Measurements from ENCODE around the gene SLC6A13. TPM values are rescaled to one million over a fixed set of nuclear protein-coding genes. Genes with fewer than 3 reads are reported as not detected.

SLC6A13 gene
- total RNA-seq, 1 donor from 2014 or later: 0.17 TPM

DNA sequence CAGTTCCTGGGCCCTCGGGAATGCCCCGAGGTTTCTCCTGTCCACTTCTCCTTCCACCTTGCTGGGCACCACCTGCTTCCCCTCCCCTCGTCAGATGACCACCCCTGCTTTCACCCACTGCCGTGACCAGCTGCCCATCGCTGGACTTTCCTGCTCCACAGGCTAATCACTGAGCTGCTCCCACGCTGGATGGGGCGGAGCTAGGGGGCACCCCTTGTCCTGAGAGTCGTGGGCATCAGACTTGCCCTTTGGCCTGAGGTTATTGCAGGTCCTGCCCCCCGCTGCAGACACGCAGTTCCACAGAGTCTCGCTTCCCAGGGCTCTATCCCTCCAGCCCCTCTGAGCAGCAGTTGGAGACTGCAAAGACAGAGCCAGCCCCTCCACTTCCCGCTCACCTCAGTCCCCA lies 49.1 kb downstream of the SLC6A13 start:
- DNase-seq: no peak

DNA sequence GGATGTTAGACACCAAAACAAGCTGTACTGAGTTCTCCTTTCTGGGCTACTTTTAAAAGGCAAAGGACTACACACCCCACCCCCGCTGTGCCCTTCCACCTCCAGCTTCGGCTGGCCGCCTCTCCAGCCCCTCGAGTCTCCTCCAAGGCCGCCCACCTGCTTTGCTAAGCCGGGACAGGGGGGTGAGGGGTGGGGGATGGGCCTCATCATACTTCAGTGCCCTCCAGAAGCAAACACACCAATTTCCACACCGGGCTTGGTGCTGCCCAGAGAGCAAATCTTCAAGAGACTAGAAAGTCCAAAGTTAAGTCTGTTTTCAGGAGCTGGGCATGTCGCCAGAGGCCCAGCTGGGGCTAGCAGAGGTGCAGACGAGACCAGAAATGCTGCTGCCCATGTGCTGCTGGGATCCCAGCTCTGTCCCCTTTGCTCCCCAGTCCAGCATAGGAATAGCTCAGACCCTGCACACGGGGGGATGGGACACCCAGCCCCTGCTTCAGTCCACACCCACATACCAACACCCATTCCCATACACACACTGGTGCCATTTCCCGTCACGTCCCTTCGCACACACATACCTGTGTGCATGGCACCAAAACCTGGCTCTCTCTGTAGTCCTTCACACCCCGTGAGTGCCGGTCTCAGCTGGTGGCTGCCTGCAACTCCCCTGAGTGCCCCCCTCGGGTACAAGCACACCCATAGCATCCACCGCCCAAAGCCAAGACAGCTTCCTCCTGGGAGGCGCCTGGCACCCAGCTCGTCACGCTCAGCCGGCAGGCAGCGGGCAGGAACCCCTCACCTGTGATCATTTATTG lies 49.7 kb downstream of the SLC6A13 start:
- DNase-seq: no peak

DNA sequence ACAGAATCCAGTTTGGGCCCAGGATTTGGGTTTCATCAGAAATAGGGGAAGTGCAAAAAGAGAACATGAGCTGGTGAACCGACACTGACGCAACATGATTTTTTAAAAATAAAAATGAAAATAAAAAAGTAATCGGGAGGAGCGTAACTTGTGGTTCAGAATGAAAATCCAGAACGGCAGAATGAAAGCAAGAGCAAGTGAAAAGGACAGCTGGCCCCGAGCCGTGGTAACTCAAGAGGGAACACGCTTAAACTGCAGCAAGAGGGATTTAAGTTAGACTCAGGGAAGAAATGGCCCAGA lies 50.3 kb downstream of the SLC6A13 start:
- no peak for DNase-seq

DNA sequence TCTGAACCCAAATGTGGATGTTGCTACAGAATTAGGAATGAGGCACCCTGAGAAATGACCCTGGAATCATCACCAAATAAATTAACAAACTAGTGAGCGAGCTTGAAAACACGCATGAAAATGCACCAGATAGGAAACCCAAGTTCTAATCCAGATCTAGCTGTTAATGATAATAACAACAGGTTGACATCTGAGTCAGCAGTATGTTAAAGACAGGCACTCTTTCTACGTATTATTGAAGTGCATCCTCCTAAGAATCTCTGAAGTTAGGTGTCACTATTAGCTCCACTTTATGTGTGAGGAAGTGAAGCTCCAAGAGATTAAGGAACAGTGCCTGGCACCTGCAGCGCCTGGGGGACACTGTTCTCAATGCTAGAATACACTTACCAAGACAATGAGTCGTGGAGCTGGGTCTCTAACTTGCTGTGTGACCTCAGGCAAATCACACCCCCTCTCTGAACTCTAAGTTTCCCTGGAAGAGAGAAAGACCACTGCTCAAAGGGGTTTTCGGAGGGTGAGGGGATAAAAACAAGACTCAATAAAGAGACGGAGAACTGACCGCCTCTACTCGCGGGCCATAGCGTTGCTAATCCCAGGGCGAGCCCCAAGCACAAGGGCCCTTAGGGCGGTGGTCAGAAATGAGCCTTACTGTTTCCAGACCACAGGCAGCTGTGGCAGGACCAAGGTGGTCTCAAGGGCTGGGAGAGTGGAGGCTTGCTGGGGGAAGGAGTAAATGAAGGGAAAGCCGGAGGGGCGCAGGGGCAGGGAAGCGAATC lies 50.8 kb downstream of the SLC6A13 start:
- DNase-seq: no peak

DNA sequence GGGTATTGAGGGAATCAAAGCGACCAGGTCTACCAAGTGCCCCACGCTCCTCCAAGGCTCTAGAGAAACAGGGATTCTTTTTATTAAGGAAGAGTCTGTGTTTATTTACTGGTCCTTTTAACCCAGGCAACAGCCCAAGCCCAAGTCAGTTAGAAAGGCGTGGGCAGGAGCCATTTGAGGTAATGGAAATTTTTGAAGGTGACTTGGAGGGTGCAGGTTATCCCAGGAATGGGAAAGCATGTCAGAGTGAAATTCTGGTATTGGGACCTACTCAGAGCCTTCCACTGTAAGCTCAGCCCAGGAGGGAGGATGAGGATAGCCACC lies 51.5 kb downstream of the SLC6A13 start:
- no peak for DNase-seq

DNA sequence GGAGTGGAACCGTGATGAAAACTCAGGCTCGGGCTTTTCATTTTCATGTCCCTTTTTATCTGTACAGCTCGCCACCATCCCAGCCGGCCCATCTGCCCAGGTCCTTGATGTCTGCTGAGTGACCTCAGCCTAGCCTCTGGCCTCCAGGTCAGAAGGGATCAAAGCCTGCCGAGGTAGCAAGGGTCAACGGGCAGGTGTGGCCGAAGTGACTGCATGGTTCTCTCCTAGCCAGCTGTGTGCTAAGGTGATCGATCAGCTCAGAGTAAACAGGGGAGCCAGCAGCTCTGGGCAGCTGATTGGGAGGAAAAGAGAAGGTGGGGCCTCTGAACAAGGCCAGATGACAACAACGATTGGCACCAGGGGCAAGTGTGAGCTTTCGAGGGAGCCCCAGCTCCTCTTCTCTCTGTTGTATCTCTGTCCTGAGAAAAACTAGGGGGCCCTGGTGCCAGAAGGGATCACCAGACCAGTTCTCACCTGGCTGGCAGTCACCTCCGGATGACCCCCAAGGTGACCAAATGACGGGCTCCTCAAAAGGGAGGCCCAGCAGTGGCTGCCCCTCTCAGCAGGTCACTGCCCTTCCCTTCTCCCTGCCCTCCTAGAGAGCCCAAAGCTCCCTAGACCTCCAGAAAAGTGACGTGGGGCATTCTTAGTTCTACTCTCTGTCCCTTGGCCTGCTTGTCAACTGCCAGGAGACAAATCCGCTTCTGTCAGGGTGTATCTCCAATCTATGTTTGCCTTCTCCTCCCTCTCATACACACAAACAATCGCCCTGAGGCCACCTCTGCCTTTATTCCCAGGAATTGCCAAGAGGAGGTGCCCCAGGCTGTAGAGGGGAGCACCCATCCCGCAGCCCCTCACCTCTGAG lies 52.1 kb downstream of the SLC6A13 start:
- no peak for DNase-seq

DNA sequence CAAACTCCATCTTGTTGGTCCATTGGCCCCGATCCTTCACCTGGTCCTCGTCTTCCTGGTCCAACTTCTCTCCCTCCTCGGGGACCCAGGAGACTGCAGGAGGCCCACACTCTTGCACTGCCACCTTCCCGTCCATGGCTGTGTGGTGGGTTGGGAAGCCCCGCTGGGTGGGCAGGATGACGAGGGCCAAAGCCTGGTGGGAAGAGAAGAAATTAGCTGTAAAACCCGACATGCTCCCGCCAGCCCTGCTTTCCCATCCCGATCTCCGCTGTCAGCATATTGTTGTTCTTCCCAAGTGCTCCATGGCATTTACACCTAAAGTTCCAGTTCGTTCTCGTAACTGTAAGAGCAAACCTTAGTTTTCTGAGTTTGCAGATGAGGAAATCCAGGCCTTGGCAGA lies 52.8 kb downstream of the SLC6A13 start:
- DNase-seq: no peak

DNA sequence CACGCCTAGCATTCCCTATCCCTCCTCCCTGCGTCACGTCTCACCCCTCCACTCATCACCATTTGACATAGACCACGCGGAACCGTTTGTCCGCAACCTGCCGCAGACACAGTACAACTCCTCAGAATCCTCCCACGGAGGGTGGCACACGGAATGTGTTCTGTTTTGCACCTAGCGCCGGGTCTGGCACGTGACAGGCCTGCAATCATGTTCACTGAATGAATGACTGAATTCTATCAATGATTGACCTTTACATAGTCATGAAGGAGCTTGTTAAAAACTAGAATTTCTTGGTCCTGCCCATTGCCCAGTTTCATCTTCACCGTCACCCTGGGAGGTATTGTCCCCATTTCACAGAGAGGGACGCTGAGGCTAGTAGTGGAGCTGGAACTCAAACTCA lies 53.4 kb downstream of the SLC6A13 start:
- DNase-seq: no peak

DNA sequence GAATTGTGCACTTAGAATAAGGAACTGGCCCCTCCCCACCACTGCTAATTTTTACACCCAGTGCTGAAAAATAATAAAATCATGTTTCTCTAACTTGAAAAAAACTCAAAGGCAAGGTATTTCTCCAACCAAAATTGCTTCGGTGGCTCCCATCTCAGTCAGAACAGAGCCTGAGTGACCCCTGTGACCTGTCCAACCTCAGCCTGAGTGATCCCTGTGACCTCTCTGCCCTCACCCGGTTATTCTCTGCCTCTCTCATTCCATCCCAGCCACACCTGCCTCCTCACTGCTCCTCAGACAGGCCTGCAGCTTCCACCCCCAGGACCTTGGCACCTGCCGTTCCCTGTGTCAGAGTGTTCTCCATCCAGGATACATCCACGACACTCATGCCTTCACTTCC lies 53.8 kb downstream of the SLC6A13 start:
- no peak for DNase-seq

DNA sequence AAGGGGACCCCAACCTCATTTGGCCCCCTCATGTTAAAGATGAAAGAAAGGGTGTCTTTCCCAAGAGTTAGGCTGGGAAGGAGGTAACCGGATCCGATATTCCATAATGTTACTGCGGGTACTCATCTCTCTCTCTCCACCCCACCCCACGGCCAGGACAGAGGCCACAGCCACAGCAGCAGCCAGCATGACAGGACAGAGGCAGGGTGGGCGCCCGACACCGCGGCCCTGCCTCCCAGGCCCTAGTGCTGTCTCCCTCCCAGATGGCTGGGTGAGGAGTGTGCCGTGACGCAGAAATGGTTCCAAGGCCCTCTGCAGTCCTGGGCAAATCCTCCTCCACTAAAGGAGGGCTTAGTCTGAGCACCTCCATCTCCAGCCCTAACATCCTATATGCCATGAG lies 54.8 kb downstream of the SLC6A13 start:
- DNase-seq: no peak

DNA sequence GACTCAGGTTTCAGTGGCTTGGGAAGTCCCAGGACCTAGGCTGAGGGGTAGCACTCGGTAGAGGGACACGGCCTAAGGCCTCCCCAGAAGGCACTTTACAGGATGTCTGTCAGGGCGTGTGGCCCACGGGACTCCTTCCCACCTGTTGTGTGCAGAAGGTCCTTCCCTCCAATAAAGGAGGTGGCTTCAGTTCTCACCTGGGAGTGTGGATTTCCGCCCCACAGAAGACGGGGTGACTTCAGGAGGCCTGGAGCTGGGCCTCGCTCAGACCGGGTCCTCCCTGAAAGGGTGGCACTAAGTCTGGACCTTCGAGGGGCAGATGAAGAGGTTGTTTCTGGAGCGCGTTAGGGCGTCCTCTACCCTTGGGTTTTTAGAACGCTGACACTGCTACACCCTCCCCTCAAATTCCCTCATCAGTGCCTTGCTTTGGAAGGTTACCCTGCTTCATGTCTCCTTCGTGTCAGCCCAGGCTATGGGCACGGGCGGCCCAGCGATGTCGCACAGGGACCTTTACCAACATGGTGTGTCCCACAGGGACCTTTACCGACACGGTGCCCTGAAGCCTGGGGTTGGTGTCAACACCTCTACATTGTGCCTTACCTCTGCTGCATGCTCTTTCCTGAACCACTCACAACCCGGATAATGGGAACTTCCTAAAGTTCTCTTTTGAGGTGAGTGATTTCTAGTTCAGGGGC lies 55.7 kb downstream of the SLC6A13 start:
- no peak for DNase-seq

DNA sequence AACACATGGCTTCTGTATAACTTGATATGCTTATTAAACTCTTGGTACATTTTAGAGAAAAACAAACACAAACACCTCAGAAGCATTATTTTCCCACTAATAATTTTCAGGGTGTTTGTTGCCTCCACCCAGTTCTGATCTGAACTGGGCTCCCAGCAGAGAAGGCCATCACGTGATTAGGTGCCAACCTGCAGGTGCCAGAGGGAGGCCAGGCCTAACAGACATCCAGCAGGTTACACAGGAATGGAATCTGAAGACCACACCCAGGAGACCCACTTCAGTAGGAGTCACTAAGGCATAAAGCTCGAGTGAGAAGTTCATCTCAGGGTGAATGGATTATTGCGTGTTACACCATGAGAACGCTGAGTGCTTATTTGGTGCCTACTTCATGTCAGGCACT lies 57.6 kb downstream of the SLC6A13 start:
- DNase-seq: no peak

DNA sequence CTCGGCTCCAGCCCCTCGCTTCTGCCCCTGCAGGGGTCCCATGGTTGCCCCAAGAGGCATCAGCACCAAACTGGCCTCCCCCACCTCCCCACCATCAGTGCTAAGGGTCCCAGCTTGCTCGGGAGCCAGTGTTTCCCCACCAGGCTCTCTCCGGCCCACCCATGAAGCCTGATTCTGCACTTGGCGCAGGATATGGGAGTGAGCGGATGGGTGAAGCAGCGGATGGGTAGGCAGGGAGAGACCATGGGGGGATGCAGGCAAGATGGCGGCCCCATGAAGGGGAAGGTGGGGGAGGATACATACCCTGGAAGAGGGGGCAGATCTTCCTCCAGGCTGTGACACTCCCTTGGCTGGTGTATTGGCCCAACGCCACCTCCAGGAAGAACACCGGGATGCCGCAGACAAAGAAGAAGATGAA lies 58.4 kb downstream of the SLC6A13 start:
- no peak for DNase-seq

DNA sequence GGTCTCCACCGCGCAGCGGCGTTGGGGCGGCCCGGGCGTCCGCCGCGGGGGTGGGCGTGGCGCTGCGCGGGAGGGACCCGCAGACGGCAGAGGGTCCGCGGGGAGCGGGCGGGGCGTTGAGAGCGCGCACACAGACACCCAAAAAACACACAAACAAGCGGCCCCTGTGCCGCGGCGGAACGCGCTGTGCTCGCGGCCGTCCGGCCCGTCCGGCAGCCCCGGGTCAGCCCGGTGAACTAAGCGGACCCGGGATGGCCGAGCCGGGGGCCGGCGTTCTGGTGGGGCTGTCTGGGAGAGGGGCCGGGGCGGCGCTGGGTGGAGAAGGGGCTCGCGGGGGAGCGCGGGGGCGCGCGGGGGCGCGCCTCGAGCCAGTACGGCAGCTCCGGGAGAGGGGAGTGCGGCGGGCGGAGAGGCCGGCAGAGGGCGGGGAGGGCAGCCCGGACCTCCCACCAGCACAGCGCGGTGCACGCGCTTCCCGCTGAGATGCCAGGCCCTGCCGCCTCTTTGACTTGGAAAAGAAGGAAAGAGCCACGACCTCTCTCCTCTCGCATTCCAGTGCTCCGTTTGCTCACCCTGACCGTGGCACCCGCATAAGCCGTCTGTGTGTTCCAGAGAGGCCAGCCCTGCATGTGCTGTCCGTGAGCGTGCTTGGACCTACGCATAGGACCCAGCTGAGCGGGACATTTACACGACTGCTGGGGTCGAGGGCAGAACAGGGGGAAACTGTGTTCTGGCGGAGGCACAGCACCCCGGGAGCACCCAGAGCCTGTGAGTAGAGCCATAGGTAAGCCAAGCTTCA lies 59.0 kb downstream of the SLC6A13 start:
- DNase-seq: peak; percentile 25

DNA sequence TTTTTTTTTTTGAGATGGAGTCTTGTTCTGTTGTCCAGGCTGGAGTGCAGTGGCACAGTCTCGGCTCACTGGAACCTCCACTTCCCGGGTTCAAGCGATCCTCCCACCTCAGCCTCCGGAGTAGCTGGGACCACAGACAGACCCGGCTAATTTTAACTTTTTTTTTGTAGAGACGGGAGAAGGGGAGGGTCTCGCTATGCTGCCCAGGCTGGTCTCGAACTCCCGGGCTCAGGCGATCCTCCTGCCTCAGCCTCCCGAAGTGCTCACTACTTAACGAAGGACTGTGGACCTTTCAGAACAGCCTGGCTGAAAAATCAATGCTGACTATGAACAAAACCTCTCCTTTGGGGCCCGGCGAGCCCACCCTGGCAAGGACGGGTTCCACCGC lies 59.6 kb downstream of the SLC6A13 start:
- no peak for DNase-seq

DNA sequence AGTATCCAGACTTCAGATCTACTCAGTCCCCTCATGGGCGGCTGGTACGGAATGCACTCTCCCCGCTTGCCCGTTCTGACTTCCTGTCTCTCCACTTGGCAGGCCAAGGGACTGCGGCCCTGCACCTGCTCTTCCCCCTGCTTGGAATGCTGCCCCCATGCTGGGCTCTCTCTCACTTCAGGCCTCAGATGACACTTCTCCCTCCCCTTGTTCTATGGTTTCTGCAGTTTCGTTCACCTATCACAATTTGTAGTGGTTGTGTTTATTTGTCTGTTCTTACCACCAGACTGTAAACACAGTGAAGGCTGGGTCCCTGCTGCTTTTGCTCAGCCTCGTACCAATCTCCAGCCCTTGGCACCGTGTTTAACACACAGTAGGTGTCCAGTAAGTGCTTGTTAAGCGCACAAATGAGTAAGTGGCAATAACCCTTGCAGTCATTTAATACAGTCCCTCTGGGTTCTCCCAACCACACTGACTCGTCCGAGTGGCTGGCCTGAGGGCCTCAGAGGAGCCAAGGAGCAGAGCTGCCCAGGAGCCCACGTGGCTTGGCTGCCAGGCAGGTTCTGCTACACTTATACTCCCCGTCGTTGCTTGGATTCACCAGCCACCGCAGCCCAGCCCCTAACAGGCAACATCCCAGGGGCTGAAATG lies 60.4 kb downstream of the SLC6A13 start:
- no peak for DNase-seq

DNA sequence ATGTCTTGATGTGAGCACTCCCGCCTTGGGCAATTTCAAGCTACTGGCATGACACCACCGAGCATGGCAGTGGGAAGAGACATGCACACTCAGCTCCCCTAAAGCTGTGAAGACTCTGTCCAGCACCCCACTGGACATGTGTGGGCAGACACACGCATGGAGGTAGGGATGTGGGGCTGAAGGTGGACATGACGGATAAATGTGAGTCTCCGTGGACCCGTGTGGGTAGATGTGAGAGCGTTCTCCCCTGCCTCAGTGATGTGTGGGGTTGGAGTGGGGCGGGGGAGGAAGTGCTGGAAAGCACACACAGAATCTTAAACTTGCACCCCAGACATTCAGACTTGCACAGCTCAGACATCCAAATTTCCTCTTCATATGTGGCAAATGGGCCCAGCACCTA lies 61.3 kb downstream of the SLC6A13 start:
- no peak for DNase-seq

DNA sequence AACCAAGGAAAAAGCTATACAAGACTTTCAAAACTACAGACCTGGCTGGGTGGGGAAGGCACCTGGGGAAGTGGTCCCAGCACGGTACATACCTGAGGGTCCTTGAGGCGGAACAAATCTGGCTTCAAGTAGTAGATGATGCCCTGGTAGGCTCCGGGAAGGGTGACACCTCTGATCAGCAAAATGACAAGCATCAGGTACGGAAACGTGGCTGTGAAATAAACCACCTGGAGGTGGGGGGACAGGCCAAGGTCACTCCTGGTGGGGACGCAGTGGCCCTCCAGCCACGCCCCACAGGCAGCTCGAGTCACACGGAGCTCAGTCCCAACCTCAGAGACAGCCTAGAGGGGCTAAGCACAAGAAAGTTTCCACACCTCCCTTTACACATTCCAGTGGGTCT lies 63.9 kb downstream of the SLC6A13 start:
- no peak for DNase-seq

DNA sequence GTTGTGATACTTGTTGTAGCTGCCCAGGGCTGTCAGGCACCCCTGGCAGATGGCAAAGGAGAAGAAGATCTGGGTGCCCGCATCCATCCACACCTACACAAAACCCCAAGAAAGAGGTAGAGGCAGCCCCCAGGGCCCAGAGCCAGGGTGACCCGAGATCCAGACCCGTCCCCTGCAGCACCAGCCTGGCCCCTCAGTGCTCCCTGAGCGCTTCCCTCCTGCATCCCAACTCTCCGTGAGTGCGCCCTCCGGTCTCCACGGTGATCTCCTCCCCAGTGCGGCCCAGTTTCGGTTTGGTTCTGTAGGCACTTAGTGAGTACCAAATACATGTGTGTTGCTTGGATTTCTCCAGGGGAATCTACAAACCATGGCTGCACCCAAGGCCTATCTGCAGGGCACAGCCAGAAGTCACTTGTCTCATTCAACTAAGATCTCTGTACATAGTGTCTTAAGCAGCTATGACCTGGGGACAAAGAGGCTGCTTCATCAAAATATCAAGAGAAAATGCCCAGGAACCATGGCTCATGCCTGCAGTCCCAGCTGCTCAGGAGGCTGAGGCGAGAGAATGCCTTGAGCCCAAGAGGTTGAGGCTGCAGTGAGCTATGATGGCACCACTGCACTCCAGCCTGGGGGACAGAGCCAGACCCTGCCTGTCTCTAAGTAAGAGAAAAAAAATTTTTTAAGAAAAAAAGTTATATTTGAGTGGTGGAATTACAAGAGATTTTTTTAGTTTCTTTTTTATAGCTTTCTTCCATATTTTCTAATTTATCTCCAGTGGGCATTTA lies 64.5 kb downstream of the SLC6A13 start:
- no peak for DNase-seq

DNA sequence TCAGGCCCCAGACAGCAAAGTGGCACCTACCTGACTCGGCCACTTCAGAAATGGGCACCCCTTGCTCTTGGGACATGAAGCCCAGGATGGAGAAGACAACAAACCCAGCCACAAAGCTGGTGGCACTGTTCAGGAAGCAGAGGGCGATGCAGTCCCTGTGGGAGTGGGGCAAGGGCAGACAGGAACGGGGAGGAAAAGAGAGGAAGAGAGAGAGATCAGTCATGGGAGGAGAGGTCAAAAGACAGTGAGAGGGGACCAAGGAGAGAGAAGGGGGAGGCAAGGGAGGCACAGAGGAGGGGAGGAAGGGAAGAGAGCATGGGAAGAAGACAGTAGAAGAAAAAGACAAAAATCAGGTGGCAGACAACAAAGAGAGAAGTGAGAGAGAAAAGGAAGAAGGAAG lies 65.3 kb downstream of the SLC6A13 start:
- no peak for DNase-seq

DNA sequence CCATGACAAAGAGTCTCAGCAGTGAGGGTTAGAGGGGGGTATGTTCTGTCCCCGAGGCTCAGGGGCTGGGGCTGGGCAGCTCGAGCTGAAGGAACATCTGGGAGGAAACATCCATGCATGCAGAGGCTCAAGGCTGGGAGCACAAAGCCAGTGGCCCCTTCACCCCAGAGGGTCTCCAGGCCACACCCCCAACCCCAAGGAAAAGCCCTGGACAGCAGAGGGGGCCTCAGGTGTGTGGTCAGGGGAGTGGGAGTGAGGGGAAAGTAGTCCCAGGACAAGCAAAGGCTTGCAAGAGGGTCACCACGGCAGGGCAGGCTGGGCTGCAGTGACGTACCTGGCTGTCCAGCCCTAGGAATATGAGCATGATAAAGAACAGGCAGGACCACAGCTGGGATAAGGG lies 66.2 kb downstream of the SLC6A13 start:
- DNase-seq: no peak

Data from dermis blood vessel endothelial cell (primary cell).